ENCODE measurements around the gene PRKX.
"Not testable (repeated sequence)": the region's sequence is repeated elsewhere in the genome, so short reads cannot be mapped to it uniquely, and the experiment has no call there.

The PRKX gene

DNA sequence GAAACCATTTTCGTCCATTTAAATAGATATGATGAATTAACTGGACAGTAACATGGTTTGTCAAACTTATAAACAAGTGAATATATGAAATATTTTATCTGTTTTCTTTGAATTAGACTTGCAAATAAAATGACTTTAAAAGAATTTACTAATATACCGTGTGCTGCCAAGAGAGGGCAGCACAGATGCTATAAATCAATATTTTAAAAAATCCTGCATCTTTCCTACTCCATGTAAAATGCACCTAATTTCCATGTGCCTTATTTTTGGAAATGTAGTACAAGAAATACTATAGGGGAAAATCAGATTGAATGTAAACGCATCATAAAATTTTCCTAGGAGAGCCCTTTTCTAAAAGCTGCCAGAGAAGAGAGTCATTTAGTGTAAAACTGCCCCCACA is 62.2 kb downstream of the PRKX start:
- DNase-seq = peak in 1 of 5 donors; percentile 26

DNA sequence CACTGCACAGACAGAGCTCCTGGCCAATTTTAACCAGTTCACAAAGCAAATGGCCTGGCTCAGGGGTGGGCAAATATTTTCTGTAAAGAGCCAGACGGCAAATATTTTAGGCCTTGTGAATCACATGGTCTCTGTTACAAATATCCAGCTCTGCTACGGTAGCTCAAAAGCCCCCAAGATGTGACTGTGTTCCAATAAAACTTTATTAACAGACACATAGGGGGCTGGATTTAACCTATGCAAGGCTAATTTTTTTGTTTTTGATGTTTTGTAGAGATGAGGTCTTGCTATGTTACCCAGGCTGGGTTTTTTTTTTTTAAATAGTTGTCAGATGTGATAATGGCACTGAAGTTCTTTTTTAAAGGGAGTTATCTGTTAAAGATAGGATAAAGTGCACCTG is 65.4 kb downstream of the PRKX start:
- DNase-seq = no peak

DNA sequence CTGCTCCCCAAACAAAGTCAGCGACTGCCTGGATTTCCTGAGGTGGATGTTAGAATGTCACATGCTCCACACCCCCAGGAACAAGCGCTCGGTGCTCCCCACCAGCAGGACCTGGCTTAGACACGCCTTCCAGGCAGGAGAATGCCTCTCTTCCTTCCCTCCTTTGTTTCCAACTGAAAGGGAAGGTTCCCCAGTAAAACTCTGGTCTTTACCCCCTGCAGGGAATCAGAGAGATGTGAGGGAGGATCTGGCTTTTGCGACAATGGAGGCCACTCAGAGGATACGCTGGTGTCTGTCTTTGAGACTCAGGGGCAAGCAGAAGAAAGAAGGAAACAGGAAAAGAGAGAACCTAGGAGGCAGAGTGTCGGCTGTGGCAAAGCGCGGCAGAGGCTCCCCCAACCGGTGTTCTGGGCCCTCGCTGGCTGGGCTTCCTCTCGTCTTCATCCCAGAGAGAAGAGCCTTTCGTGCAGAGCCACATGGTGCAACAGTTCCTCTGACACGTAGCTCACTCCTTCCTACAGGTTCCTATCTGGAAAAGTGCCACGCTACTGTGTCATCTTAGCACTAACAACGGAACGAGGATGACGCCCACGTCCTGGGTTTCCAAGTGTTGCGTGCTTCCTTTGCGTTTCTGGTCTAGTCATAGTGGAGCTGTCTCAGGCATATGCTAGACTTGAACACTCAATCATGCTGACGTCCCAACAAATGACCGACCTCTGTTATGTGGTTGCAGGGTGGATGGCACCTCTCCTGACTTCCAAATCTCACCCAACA is 73.4 kb downstream of the PRKX start:
- DNase-seq = not testable (repeated sequence)

DNA sequence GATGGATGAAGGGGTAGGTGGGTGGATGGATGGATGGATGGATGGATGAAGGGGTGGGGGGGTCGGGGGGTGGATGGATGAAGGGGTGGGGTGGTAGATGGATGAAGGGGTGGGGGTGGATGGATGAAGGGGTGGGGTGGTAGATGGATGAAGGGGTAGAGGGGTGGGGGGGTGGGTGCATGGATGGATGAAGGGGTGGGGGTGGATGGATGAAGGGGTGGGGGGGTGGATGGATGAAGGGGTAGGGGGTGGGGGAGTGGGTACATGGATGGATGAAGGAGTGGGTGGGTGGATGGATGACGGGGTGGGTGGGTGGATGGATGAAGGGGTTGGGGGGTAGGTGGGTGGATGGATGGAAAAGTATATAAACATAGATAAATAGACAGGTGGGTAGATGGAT is 74.2 kb downstream of the PRKX start:
- DNase-seq = no peak

DNA sequence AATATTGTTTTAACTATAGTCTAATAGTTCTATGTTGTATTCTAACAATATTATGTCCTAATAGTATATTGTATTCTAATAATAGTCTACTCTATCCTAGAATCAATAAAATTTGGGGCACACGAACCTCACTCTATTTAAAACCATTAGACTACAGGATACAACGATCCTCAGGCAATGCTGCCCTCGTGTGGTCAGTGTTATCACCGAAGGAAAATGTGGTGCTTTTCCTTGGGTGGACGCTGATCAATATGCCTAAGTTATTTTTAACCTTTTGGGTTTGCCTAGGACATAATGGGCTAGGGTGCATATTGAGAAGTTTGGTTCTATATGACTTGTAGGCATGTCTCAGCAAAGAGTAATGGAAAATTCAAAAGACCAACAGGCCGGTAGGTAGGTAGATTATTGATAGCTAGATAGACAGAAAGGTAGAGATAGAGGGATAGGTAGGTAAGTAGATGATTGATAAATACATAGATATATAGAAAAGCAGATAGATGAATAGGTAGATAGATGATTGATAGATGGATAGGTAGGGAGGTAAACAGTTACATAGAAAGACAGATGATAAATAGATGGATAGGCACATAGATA is 75.1 kb downstream of the PRKX start:
- peak in 2 of 5 donors; percentile 3 to 15 for DNase-seq

DNA sequence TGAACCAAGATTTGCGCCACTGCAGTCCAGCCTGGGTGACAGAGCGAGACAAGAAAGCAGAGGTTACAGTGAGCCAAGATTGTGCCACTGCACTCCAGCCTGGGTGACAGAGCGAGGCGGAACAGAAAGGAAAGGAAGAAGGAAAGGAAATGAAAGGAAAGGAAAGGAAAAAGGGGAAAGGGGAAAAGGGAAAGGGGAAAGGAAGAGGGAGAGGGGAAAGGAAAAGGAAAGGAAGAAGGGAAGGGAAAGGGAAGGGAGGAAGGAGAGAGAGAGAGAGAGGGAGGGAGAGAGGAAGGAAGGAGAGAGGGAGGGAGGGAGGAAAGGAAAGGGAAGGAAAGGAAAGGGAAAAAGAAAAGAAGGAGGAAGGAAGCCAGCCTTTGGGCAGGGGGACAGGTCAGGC is 76.6 kb downstream of the PRKX start:
- no peak for DNase-seq

DNA sequence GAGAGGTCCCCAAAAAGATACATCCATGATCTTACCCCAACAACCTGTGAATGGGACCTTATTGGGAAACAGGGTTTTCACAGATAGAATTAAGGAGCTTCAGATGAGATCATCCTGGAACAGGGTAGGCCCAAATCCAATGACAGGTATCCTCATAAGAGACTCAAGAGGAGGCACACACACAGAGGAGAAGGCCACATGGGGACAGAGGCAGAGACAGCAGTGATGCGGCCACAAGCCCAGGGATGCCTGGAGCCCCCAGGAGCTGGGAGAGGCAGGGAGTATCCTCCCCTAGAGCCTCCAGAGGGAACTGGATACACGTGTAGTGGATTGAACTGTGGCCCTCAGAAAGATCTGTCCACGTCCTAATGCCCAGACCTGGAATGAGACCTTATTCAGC is 82.3 kb downstream of the PRKX start:
- no peak for DNase-seq

DNA sequence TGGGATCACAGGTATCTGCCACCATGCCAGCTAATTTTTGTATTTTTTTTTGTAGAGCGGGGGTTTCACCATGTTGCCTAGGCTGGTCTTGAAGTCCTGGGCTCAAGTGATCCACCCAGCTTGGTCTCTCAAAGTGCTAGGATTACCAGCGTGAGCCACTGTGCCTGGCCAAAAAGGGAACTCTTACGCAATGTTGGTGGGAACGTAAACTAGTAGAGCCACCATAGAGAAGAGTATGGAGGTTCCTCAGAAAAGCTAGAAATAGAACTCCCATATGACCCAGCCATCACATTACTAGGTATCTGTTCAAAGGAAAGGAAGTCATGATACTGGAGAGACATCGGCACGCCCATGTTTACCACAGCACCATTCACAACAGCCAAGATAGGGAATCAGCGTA is 85.9 kb downstream of the PRKX start:
- DNase-seq = no peak

DNA sequence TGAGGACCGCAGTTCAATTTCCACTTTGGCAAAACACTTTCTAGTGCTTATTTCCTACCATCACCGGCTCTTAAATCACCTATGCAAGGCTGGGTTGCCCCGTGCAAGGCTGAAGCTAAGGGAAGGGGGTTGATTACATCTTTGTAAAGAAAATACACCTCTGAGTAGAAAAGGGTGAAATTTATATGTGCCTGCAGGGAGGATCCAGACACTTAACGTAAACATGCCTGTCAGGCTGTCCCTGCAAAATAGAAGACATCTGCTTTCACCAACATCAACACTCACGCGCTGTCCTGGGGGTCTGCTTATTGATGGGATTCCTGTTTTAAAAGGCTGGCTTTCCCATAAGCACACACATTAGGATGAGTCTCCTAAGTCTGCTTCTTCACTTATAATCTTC is 92.0 kb downstream of the PRKX start:
- DNase-seq = no peak

DNA sequence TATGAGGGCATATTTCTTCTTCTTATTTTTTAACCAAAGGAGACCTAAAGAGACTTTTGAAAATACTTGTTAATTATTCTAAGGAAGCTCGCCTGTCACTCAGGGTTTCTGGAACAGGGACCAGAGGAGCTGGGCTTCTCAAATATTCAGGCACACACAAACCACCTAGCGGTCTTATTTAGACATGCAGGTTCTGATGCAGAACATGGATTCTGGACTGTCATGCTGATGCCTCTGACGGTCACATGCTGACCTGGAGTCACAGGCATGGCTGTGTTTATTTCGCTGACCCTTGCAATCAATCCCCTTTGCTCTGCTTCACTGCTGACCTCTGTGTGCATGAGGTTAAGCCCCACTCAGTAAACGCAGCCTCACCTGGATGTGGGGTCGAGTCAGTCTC is 101.7 kb downstream of the PRKX start:
- not testable (repeated sequence) for DNase-seq

DNA sequence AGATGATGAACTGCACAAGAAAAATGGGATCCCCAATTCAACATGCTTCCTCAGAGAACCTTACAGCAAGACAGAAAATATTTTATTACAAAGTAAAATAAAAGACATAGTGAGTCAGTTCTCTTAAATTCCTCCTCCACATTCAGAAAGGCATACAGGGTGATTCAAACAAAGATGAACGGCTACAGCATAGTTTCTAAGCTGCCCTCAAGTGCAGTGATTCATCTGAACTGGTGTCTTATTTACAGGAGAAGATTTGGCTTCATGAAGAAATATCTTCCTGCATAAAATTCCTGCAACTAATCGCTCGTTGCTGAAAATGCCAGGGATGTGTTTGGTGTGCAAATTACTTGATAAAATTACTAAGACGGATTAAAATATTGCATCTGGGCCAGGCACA is 103.6 kb downstream of the PRKX start:
- no peak for DNase-seq

DNA sequence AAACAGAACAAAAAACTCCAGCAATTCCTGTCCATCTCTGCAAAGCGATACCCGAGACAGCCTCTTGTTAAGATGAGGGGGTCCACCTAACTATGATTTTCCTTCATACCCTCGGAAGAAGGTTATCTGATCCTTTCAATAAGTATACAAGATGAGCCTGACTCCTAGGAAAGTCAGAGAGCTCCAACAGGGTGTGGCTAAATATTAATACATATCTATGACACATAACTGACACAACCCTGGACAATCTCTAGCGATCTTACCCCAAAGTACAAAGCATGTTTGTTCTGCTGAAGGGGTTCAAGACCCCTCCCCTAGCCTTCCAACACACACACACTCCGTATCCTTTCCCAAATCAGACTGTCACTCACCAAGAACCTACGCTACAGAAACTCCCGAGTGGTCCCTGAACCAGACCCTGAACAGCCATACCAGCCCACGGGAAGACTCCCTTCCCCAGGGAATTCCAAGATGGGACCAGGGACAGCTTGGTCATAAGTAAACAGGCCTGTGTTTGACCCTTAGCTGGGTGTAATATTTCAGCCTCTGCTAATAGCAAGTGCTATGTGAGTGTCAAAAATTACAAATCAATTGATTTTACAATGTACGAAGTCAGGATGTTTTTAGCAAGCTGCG is 110.3 kb downstream of the PRKX start:
- no peak for DNase-seq

DNA sequence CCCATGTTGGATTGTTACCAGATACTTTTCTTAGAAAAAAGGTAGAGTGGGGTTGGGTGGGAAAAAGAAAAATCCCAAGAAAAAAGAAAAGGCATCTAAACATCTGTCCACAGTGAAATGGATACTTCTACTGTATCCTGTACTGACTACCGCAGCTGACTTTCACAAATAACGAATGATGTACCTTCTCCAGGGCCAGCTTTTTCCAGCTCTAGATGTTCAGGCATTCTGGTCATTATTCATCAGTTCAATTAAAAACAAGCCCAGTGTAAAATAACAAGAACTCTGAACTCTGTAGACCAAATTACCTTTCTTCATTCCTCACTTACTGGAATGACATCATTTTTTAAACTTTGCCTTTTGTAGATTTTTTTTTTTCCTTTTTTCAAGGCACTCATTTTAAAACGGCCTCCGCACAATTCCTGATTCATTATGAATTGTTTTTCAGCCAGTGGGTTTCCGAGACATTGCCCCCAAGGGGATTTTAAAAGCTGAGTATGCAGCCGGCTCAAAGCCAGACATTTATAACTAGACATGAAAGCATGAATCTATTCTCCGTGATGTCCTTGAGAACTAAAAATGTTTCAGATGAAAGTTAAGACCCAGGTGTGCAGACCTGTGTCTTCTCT is 113.5 kb downstream of the PRKX start:
- no peak for DNase-seq

DNA sequence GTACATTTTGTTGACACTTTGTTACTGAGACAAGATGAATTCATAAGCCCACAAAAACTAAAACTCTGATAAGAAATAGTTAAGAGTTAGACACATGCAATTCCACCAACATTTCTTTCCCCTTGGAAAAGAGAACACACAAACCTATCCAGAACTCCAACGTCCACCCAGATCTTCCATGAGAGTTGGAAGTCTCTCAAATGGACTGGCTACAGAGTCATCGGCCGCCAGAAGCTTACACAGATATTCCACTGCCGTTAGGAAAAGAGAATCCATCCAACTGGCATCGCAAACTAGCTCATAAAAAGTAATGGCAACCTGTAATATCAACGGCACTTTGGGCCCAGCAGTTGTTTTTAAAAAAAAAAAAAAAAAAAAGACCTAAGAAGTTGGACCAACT is 114.7 kb downstream of the PRKX start:
- no peak for DNase-seq

DNA sequence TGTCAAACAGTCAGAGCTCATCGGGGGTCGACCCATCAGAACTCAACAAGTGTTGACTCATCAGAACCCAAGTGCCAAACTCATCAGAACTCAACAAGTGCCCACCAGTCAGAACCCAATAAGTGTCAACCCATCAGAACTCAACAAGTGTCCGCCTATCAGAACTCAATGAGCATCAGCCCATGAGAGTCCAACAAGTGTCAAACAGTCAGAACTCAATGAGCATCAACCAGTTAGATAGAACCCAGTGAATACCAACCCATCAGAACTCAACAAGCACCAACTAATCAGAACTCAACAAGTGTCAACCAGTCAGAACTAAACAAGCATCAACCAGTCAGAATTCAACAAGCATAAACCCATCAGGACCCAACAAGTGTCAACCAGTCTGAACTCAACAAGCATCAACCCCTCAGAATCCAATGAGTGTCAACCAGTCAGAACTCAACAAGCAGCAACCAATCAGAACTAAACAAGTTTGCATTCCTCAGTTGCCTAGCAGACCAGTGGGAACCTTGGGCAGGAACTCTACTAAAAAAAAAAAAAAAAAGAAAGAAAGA is 115.3 kb downstream of the PRKX start:
- DNase-seq = no peak

DNA sequence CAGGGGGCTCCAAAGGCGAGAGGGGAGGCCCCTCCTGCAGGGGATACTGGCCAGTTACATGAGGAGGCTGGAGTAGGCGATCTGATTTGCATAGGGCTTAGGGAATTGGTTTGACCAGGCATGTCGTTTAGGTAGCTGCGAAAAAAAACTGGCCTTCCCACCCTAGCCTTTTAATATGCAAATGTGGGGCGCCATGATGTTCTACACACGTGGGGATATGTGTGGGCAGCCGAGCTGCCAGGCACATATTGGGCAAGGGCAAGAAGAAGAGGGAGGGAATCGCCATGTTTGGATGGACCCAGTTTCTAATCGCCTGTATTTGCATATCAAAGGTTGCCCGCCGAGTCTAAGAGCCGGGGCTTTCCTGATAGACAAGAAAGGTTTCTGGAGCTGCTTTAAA is 121.3 kb downstream of the PRKX start:
- DNase-seq = no peak

DNA sequence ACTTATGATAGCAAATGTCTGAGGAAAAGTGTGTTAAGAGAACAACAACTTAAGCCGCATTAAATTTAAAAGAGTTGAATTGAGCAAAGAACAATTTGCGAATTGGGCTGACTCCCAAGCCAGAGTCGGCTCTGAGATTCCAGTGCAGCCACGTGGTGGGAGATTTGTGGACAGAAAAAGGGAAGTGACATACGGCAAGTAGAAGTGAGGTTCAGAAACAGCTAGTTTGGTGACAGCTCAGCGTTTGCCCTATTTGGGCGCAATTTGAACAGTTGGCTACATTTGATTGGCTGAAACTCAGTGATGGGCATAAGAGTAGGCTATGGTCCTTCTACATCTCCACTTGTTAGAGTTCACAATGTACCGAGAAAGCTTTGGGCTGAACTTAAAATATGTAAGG is 124.0 kb downstream of the PRKX start:
- DNase-seq = no peak

DNA sequence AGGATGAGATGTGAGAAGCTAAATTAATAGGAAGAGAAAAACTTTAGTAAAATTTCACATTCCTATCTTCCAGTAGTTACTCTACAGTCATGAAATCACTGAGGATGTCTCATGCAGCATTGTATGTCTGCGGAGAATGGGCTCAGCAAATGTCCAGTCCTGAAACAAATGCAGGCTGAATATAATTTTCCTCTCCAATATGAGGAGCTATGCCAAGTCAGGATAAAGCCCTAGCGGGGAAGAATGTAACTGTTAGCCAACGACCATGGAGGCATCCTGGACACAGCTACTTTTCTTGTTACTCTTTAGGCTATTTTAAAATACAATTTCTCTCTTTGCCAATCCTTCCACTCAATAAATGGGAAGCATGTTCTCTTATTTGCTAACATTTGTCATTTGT is 127.7 kb downstream of the PRKX start:
- DNase-seq = no peak

DNA sequence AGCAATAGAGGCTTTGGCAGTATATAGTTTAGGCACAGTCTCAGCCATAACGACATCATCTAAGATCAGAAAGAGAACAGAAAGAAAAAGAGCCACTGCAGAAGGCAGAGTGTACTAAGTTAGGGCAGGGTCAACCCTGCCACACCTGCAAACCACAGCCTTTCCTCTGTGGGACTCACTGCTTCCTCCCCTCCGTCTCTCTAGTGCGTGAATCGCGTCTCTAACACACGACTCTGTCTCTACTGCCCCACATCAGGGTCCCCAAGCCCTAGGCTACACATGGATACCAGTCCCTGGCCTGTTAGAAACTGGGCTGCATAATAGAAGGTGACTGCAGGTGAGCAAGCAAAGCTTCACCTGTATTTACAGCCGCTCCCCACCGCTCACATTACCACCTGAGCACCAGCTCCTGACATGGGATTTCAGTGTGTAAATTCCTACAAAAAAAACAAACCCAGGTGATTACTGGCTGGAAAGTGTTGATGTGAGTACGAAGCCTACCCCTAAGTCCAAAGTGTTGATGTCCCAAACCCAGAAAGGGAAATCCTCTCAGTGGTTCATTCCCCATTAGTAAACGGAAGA is 128.9 kb downstream of the PRKX start:
- no peak for DNase-seq

DNA sequence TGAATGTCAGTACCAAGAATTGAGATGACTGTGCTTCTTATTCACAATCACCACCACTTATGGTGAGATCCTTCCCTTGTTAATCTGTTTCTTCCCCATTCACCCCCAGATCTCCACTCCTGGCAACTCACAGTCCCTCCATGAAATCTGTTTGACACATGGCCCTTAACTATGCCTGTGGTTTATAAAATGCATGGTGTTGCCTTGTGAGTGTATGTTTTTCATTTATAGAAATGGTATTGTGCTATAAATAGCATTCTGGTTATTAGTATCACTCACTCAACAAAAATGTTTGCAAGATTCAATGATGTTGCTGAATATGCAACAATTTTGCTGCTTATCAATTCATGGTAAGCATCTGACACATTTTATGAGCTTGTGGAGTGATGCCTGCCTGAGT is 131.0 kb downstream of the PRKX start:
- DNase-seq = no peak

DNA sequence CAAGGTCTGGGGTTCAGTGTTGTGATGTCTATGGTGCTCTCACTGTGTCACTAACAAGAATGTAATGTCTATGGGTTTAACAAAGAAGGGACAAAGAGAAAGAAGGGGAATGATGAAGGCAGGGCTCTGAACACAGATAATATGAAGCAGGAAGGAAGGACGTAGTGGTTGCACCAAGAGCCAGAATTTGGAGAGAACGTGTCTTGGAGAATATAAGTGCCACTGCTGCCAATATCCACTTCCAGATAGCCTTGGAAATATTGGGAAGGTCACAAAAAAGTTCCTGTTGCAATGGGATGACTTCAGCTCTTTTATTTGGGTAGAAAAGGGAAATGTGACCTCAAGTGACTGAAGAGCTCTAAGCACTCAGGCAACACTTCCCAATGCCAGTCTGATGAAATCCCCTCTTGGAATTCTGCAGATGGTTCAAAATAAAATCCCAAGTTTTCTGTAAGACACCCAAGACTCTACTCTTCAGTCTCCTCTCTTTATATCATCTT is 131.8 kb downstream of the PRKX start:
- DNase-seq = no peak

DNA sequence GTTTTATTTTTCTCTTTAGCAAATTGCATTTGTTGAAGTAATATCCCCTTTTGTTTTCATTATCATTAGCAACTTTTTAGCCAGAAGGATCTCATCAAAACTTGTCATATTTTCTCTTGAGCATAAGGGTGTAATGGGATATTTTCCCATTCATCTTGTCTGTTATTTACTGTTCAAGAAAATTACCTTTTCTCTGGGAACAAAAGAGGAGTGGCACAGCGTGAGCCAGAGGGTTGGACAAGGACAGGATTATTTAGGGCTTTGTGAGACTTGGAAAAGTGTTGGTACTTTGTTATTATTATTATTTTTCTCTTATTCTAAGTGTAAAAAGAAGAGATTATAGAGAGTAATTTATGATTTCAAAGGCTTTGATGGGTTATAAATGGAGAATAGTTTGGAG is 135.9 kb downstream of the PRKX start:
- DNase-seq = no peak
